Vagina (tissue), 2 donors: ENCODE results near the gene FHL2. TPM values are rescaled to one million over a fixed set of nuclear protein-coding genes. Genes with fewer than 3 reads are reported as not detected.

ENCODE experiments used
- DNase-seq, 2 donors: peaks; one replicate each; pipeline ENCODE4 v3.0.0-alpha.2; 2017; ENCODE audit errors: extremely low spot score in 2 of 2
- H3K27ac ChIP-seq: fragments of 200-600 bp; sonication (generic); one replicate; pipeline ENCODE4 v1.5.1; 2019
- H3K27me3 ChIP-seq: fragments of 200-600 bp; sonication (generic); one replicate; pipeline ENCODE4 v1.5.1; 2019
- H3K36me3 ChIP-seq, 2 donors: fragments of 200-600 bp; sonication (generic); one replicate each; pipeline ENCODE4 v1.5.1; 2017 to 2019
- H3K4me1 ChIP-seq: fragments of 200-600 bp; sonication (generic); one replicate; pipeline ENCODE4 v1.5.1; 2019
- H3K4me3 ChIP-seq, 2 donors: fragments of 200-600 bp; sonication (generic); 1 replicate in 1 of 2; 2 replicates in 1 of 2; pipeline ENCODE4 v1.5.1; 2016 to 2019
- H3K9me3 ChIP-seq: fragments of 200-600 bp; sonication (generic); one replicate; pipeline ENCODE4 v1.5.1; 2019
- POLR2A ChIP-seq, 2 donors: fragments of 450-650 bp; IDR thresholded peaks; one replicate each; pipeline ENCODE4 v1.6.1; 2017; ENCODE audit warnings: antibody characterized with exemption in 2 of 2, mild to moderate bottlenecking in 2 of 2, moderate library complexity in 2 of 2
- POLR2AphosphoS5 ChIP-seq, 2 donors: sonication (generic); formaldehyde crosslinking; IDR thresholded peaks; one replicate each; pipeline ENCODE4 v1.9.0; 2017; ENCODE audit warnings: antibody characterized with exemption in 2 of 2, mild to moderate bottlenecking in 2 of 2, low read depth in 1 of 2; ENCODE audit not compliant: insufficient read depth in 1 of 2
- intact Hi-C: fragments of 100-400 bp; cut with DNase I; formaldehyde crosslinking; loops from one replicate; pipeline ENCODE4 v1.15.1; 2023
- total RNA-seq: library from RNA; depleted of rRNA; stranded (reverse); fragments of >200 nt; gene quantifications from one replicate; pipeline ENCODE4 v1.2.3, GENCODE V29; 2016
- TF ChIP-seq, protein P1 (sequence below), 3 experiments: fragments of 450-650 bp in 2 of 3; fragments of 200-600 bp in 1 of 3; sonication (generic) in 1 of 3; IDR thresholded peaks; one replicate each; pipeline ENCODE4 v1.5.1; 2017 to 2019; ENCODE audit warnings: antibody characterized with exemption in 3 of 3, mild to moderate bottlenecking in 2 of 3, moderate library complexity in 2 of 3

Gene FHL2
- total RNA-seq, 1 donor from 2014 or later: 62.1 TPM

DNA sequence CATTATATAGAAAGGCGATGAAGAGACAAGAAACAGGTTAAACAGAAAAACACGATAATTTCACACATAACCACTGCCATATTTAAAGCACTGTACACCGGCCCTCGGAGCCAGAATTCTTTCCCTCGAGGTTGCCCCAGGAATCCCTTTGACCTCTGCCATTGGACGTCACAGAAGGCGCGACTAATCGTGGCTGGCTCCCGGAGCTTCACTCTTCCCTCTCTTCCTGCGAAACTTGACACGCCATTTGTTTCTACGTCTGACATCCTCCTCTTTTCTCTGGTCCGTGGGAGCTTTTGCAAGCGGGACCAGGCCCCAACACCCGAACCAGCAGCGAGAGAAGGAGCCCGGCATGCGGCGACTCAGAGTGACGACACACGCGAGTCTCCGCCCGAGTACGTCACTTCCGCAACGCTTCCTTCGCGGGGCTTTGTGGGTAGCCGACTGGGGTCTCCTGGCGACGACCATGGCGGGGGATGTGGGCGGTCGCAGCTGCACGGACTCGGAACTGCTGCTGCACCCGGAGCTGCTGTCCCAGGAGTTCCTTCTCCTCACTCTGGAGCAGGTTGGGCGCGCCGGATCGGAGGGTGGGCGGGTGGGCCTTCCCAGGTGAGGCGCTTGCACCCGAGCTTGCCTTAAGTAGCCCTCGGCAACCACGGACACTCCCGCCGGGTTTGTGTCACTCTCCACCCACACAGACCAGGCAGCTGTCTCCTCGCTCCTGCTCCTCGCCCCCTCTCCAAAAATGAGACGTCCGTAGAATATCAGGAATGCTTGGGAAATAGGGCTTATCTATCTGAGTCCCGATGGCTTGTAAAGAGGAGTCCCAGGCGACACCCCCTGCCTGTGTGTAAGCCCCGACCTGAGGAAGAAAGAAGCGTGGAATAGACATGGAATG, 61.5 kb downstream of the FHL2 start, which contains the start of gene C2orf49:
TSS of gene C2orf49 (plus strand) at position 419 of the 898 bp plus-strand sequence. CDS start at position 467, 48 bp downstream.
- no peaks in the 10 kb centered on the region for H3K27me3 ChIP-seq
- H3K4me3 ChIP-seq: peak within 1 kb of the TSS; percentile 81 to 84
- TF ChIP-seq POLR2AphosphoS5 (IDR thresholded peaks at IDR 0.05; ENCODE audit: insufficient read depth in 1 of 2, low read depth in 1 of 2) (peak; percentile 93 to 95), POLR2A (IDR thresholded peaks at IDR 0.05) (no peak)
- H3K9me3 ChIP-seq: no peaks in the 10 kb centered on the region
- H3K4me1 ChIP-seq: peaks cover 27% of the 10 kb centered on the region
- intact Hi-C loops: no loop called here
- peaks cover 0 to 16% of the 10 kb centered on the region in 2 donors for H3K36me3 ChIP-seq
- peak within 1 kb of the TSS; percentile 91 for H3K27ac ChIP-seq
- peak in 1 of 2 donors; percentile 94 for DNase-seq

DNA sequence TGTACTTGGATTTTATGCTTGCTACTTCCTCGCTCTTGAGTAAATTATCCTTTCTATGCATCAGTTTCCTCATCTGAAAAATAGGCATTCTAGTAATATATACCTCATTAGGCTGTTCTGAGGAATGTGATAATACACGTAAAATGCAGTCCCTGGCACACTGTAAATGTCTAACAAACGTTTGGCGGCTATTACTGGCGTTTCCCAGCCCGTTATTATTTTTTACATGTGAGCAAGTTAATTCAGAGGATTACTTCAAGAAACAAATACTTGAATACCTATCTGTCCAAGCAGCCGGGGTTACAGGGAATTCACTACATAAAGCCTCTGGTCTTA, 62.1 kb downstream of the FHL2 start:
- no peak for DNase-seq
- peak overlapping the region; percentile 81 to 84 for H3K4me3 ChIP-seq
- H3K9me3 ChIP-seq: no peaks in the 10 kb centered on the region
- peaks cover 0 to 10% of the 10 kb centered on the region in 2 donors for H3K36me3 ChIP-seq
- intact Hi-C loops: no loop called here
- H3K27ac ChIP-seq: peak overlapping the region; percentile 91
- TF ChIP-seq POLR2AphosphoS5 (IDR thresholded peaks at IDR 0.05; ENCODE audit: insufficient read depth in 1 of 2, low read depth in 1 of 2) (no peak), POLR2A (IDR thresholded peaks at IDR 0.05) (no peak)
- TF ChIP-seq, protein P1, sequence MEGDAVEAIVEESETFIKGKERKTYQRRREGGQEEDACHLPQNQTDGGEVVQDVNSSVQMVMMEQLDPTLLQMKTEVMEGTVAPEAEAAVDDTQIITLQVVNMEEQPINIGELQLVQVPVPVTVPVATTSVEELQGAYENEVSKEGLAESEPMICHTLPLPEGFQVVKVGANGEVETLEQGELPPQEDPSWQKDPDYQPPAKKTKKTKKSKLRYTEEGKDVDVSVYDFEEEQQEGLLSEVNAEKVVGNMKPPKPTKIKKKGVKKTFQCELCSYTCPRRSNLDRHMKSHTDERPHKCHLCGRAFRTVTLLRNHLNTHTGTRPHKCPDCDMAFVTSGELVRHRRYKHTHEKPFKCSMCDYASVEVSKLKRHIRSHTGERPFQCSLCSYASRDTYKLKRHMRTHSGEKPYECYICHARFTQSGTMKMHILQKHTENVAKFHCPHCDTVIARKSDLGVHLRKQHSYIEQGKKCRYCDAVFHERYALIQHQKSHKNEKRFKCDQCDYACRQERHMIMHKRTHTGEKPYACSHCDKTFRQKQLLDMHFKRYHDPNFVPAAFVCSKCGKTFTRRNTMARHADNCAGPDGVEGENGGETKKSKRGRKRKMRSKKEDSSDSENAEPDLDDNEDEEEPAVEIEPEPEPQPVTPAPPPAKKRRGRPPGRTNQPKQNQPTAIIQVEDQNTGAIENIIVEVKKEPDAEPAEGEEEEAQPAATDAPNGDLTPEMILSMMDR (IDR thresholded peaks at IDR 0.05): no peak
- H3K4me1 ChIP-seq: peaks cover 27% of the 10 kb centered on the region
- no peaks in the 10 kb centered on the region for H3K27me3 ChIP-seq

DNA sequence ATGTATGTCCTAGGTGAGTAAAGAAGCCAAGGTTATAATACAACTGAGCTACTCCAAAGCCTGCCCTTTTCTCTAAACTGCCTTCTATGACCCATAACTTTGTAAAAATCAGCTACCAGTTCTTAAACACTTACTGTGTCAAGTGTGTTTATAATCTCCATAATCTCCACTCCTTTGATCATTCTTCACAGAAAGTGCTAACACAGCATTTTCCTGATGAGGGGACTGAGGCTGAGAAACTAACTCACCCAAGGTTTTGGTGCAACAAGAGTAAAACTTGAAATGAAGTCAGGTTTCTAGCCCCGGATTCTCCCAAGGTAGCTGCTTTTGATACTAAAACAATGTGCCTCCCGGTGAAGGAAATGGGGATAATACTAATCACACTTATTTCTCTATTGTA, 63.4 kb downstream of the FHL2 start:
- H3K4me1 ChIP-seq: peaks cover 29% of the 10 kb centered on the region
- H3K9me3 ChIP-seq: no peaks in the 10 kb centered on the region
- no peak overlapping the region for H3K4me3 ChIP-seq
- intact Hi-C loops: no loop called here
- no peak overlapping the region for H3K27ac ChIP-seq
- DNase-seq: no peak
- H3K36me3 ChIP-seq: no peaks in the 10 kb centered on the region
- no peaks in the 10 kb centered on the region for H3K27me3 ChIP-seq
- TF ChIP-seq POLR2A (IDR thresholded peaks at IDR 0.05) (no peak), POLR2AphosphoS5 (IDR thresholded peaks at IDR 0.05; ENCODE audit: insufficient read depth in 1 of 2, low read depth in 1 of 2) (no peak)
- TF ChIP-seq, protein P1 (IDR thresholded peaks at IDR 0.05): no peak

DNA sequence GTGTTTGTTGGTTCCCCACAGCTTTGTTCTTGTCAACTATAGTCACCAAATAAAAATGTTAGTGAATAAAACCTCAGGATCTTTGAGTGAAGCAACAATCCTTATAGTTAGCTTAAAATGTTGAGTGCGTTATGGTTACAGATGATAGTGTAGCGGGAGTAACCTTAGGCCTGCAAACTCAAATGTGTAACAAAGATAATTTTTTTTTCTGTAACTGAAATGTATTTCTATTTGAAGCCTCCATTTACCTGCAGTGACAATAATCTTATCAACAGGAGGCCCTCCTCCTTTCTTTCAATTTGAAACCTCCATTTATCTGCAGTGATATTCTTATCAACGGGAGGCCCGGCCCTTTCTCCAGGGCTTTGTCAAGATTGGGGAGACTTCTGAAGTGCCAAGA, 64.6 kb downstream of the FHL2 start:
- intact Hi-C loops: no loop called here
- H3K4me3 ChIP-seq: no peak overlapping the region

DNA sequence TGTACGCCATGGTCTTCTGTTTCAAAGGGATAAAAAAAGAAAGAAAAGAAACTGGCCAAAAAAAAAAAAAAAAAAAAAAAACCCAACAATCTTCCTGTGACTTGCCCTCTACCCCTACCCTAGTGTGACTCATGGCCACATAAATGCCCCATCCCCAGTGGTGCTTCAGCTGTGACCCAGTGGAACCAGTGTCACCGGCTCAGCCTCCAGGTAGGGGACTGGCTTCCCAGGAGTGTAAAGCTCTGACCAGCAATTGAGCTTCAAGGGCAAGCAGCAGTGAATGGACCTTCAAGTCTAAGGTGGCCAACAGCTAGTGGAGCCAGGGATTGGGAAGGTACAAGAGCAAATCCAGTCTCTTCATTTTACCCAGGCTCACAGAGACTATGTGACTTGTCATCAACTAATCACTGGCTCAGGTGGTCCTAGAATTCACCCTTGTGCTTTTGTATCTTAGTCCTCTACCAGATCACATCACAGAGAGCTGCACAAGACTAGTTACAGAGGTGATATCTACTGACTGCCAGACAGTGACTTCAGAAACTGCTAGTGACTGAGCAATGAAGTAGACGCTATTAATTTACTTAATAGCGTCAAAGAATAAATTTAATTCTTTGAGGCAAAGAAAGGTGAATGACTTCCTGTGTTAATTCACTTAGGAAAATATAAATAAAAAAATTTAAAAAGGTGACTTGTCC, 68.0 kb downstream of the FHL2 start:
- H3K4me3 ChIP-seq: no peak overlapping the region
- TF ChIP-seq, protein P1 (IDR thresholded peaks at IDR 0.05): no peak
- TF ChIP-seq POLR2AphosphoS5 (IDR thresholded peaks at IDR 0.05; ENCODE audit: insufficient read depth in 1 of 2, low read depth in 1 of 2) (no peak), POLR2A (IDR thresholded peaks at IDR 0.05) (no peak)

More for the DNA sequence above, 64.6 kb downstream of the FHL2 start:
- DNase-seq: no peak
- Histone ChIP-seq H3K4me1 (peaks cover 29% of the 10 kb centered on the region), H3K27ac (no peak overlapping the region), H3K27me3 (no peaks in the 10 kb centered on the region), H3K9me3 (no peaks in the 10 kb centered on the region), H3K36me3 (no peaks in the 10 kb centered on the region)
- TF ChIP-seq POLR2A (IDR thresholded peaks at IDR 0.05) (no peak), POLR2AphosphoS5 (IDR thresholded peaks at IDR 0.05; ENCODE audit: insufficient read depth in 1 of 2, low read depth in 1 of 2) (no peak)
- TF ChIP-seq, protein P1 (IDR thresholded peaks at IDR 0.05): no peak

More for the DNA sequence above, 68.0 kb downstream of the FHL2 start:
- no peaks in the 10 kb centered on the region for H3K27me3 ChIP-seq
- H3K36me3 ChIP-seq: no peaks in the 10 kb centered on the region
- intact Hi-C loops: no loop called here
- H3K9me3 ChIP-seq: no peaks in the 10 kb centered on the region
- DNase-seq: no peak
- H3K27ac ChIP-seq: no peak overlapping the region
- peaks cover 30% of the 10 kb centered on the region for H3K4me1 ChIP-seq
